ENCODE measurements around the gene GPC3. TPM values are rescaled to one million over a fixed set of nuclear protein-coding genes. Genes with fewer than 3 reads are reported as not detected.

The GPC3 gene
- total RNA-seq, 1 donor: under 0.01 TPM

- peak in 1 of 3 donors; percentile 3 for DNase-seq (ENCODE audit: low read depth in 2 of 3, low spot score in 2 of 3)
Observed at GRCh38 chrX:133852837-133853356, 132.5 kb downstream of the GPC3 start.

GRCh38 chrX:133852401-133852800, 133.0 kb downstream of the GPC3 start:
- DNase-seq (ENCODE audit: low read depth in 2 of 3, low spot score in 2 of 3): no peak

- no peak for DNase-seq (ENCODE audit: low read depth in 2 of 3, low spot score in 2 of 3)
Observed at GRCh38 chrX:133850399-133850798, 135.0 kb downstream of the GPC3 start.

- no peak for DNase-seq (ENCODE audit: low read depth in 2 of 3, low spot score in 2 of 3)
Observed at GRCh38 chrX:133849676-133850075, 135.7 kb downstream of the GPC3 start.

- no peak for DNase-seq (ENCODE audit: low read depth in 2 of 3, low spot score in 2 of 3)
Observed at GRCh38 chrX:133847340-133847994, 137.9 kb downstream of the GPC3 start.

- no peak for DNase-seq (ENCODE audit: low read depth in 2 of 3, low spot score in 2 of 3)
Observed at GRCh38 chrX:133846311-133846710, 139.1 kb downstream of the GPC3 start.

- DNase-seq (ENCODE audit: low read depth in 2 of 3, low spot score in 2 of 3): no peak
Observed at GRCh38 chrX:133840415-133840814, 145.0 kb downstream of the GPC3 start.

- peak; percentile 6 to 24 (median 17) for DNase-seq (ENCODE audit: low read depth in 2 of 3, low spot score in 2 of 3)
Observed at GRCh38 chrX:133838761-133839676, 146.4 kb downstream of the GPC3 start.

- DNase-seq (ENCODE audit: low read depth in 2 of 3, low spot score in 2 of 3): no peak
Observed at GRCh38 chrX:133837091-133837490, 148.3 kb downstream of the GPC3 start.

- DNase-seq (ENCODE audit: low read depth in 2 of 3, low spot score in 2 of 3): no peak
Observed at GRCh38 chrX:133836561-133836960, 148.8 kb downstream of the GPC3 start.

- no peak for DNase-seq (ENCODE audit: low read depth in 2 of 3, low spot score in 2 of 3)
Observed at GRCh38 chrX:133834771-133835170, 150.6 kb downstream of the GPC3 start.

GRCh38 chrX:133819546-133819945, 165.8 kb downstream of the GPC3 start:
- no peak for DNase-seq (ENCODE audit: low read depth in 2 of 3, low spot score in 2 of 3)

GRCh38 chrX:133818019-133818418, 167.4 kb downstream of the GPC3 start:
- no peak for DNase-seq (ENCODE audit: low read depth in 2 of 3, low spot score in 2 of 3)

- no peak for DNase-seq (ENCODE audit: low read depth in 2 of 3, low spot score in 2 of 3)
Observed at GRCh38 chrX:133815496-133815895, 169.9 kb downstream of the GPC3 start.

- no peak for DNase-seq (ENCODE audit: low read depth in 2 of 3, low spot score in 2 of 3)
Observed at GRCh38 chrX:133813971-133814370, 171.4 kb downstream of the GPC3 start.

GRCh38 chrX:133812402-133812801, 173.0 kb downstream of the GPC3 start:
- no peak for DNase-seq (ENCODE audit: low read depth in 2 of 3, low spot score in 2 of 3)

GRCh38 chrX:133810925-133811324, 174.5 kb downstream of the GPC3 start:
- DNase-seq (ENCODE audit: low read depth in 2 of 3, low spot score in 2 of 3): no peak

GRCh38 chrX:133804072-133804471, 181.3 kb downstream of the GPC3 start:
- DNase-seq (ENCODE audit: low read depth in 2 of 3, low spot score in 2 of 3): no peak

GRCh38 chrX:133796282-133796681, 189.1 kb downstream of the GPC3 start:
- no peak for DNase-seq (ENCODE audit: low read depth in 2 of 3, low spot score in 2 of 3)

GRCh38 chrX:133794126-133794525, 191.3 kb downstream of the GPC3 start:
- DNase-seq (ENCODE audit: low read depth in 2 of 3, low spot score in 2 of 3): no peak

- DNase-seq (ENCODE audit: low read depth in 2 of 3, low spot score in 2 of 3): no peak
Observed at GRCh38 chrX:133793626-133794025, 191.8 kb downstream of the GPC3 start.
